GM12801 (cell line): ENCODE data around the gene RNASEH2C.

Source experiments
- TF ChIP-seq, protein P1 (sequence below): IDR thresholded peaks from one replicate; pipeline ENCODE4 v1.5.1; 2011; ENCODE audit warnings: control low read depth; ENCODE audit not compliant: insufficient read length; ENCODE audit errors: extremely low read depth

RNASEH2C gene

DNA sequence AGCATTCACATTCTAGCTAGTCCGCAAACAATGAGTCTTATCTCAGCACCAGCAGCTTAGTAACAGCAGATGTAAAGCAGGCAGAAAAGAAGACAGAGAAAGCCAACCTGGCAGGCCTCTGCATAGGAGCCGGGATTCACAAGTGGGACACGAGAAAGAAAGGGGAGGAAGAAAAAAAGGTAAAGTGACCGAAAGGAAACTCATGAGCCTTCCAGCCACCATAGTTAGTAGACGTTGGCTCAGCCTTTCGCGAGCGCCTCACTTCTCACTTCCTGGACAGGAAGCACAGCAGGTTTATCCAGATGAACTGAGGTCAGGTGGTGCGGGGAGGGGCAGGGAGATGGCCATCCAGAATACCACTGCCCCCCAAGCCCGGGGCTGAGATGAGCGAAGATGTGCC is 28.2 kb downstream of the RNASEH2C start:
- TF ChIP-seq, protein P1, sequence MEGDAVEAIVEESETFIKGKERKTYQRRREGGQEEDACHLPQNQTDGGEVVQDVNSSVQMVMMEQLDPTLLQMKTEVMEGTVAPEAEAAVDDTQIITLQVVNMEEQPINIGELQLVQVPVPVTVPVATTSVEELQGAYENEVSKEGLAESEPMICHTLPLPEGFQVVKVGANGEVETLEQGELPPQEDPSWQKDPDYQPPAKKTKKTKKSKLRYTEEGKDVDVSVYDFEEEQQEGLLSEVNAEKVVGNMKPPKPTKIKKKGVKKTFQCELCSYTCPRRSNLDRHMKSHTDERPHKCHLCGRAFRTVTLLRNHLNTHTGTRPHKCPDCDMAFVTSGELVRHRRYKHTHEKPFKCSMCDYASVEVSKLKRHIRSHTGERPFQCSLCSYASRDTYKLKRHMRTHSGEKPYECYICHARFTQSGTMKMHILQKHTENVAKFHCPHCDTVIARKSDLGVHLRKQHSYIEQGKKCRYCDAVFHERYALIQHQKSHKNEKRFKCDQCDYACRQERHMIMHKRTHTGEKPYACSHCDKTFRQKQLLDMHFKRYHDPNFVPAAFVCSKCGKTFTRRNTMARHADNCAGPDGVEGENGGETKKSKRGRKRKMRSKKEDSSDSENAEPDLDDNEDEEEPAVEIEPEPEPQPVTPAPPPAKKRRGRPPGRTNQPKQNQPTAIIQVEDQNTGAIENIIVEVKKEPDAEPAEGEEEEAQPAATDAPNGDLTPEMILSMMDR = no peak

DNA sequence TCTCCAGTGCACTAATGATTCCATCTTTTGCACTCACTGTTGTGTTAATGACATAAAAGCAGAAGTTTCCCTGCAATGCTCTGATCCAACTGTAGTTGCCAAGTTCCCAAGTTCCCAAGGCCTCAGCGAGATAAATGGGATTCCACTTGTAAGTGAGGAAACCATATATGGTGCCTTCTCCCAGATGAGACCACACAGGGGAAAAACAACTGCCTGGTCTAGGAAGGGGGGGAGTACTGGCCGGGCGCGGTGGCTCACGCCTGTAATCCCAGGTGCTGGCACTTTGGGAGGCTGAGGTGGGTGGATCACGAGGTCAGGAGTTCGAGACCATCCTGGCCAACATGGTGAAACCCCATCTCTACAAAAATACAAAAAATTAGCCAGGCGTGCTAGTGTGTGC is 34.6 kb downstream of the RNASEH2C start:
- TF ChIP-seq, protein P1 = no peak

DNA sequence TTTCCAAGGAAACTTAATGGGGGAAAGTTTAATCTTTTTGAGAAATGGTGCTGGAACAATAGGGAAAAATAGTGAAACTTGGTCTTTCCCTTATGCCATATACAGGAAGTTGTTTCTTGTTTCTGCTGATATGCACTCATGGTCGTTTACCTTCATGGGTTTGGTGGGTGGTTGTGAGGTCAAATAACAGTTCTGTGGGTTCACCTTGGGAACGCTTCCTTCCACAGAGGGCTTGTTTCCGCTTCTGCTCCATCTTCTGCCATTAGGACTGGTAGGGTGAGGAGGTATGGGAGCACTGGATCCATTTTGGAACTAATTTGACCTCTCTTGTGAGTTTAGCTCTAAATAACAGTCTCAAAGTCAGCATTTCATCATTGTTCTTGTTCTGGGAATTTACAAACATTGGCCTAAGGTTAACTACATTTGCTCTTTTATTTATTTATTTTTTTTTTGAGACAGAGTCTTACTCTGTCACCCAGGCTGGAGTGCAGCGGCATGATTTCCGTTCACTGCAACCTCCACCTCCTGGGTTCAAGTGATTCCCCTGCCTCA is 40.3 kb downstream of the RNASEH2C start:
- TF ChIP-seq, protein P1 = no peak

DNA sequence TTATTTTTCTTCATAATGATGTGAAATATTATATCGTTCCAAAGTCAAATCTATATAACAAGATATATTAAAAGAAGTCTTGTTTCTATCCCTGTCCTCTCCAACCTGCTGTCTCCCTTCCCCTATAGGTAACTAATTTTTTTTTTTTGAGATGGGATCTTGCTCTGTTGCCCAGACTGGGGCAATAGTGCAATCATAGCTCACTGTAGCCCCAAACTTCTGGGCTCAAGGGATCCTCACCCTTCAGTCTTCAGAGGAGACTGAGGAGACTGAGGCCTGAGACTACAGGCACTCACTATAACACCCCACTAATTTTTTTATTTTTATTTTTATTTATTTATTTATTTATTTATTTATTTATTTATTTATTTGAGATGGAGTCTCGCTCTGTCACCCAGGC is 47.6 kb downstream of the RNASEH2C start:
- TF ChIP-seq, protein P1 = no peak

DNA sequence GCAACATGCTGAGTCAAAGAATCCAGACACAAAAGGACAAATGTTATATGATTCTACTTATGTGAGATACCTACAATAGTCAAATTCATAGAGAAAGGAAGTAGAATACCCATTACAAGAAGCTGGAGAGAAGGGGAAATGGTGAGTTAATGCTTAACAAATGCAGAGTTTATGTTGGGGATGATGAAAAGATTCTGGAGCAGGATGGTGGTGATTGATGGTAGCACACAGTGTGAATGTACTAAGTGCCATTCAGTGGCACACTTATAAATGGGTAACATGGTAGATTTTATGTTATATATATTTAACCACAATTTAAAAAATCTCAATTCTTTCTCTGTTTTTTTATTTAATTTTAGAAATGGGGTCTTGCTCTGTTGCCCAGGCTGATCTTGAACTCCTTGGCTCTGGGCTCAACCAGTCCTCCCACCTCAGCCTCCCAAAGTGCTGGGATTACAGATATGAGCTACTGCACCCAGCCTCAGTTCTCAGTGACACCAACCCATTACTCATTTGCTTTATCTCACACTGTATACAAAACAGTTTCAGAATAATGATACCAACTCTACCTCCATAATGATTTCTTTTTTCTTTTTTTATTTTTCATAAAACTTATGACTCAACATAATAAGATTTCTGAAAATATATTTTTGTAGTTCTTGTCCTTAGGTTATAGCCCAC is 48.3 kb downstream of the RNASEH2C start:
- TF ChIP-seq, protein P1 = no peak
